D721Med (cell line): Measurements from ENCODE around the gene MYO18B.

Experiments used
- DNase-seq: peaks from one replicate; pipeline ENCODE4 v3.0.0; 2011; ENCODE audit warnings: low spot score; ENCODE audit not compliant: insufficient read length
- FAIRE-seq: peaks from 2 replicates; lab custom pipeline; 2011; peaks lifted over from hg19 to GRCh38; lab: Jason Lieb, UNC
- CTCF ChIP-seq: IDR thresholded peaks from 2 replicates; pipeline ENCODE4 v1.5.1; 2012; ENCODE audit warnings: mild to moderate bottlenecking, control low read depth; ENCODE audit not compliant: insufficient read depth; ENCODE audit errors: missing control alignments

The MYO18B gene

DNA sequence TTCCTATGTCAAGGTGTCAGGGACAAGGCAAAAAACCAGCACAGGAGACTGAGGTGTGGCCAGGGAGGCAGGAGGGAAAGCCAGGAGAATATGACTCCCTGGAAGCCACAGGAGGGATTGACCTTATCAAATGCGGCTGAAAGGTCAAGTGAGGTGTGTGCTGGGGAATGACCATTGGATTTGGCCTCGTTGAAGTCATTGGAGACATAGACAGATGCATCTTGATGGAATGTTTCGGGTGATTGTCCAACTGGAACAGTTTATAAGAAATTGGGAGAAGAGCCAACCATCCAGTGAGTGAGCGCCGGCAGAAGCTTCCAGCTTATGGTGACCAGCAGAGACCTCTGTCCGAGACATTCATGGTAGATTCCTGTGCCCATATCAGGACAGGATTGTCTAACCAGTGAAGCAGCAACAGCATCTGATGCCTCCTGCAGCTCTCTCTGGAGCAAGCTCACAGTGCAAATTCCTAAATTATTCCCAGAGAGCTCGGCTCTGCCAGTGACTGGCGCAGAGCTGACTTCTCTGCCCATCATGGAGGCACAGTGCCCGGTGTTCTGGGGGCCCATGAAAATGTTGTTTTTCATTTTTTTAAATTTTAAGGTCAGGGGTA lies 95.4 kb downstream of the MYO18B start:
- FAIRE-seq (no peak), DNase-seq (no peak)
- TF ChIP-seq CTCF = no peak

GRCh38 chr22:25838960-25839741 lies 97.2 kb downstream of the MYO18B start:
- no peak for DNase-seq
- TF ChIP-seq CTCF = no peak
- FAIRE-seq = no peak

- no peak for FAIRE-seq
- TF ChIP-seq CTCF = no peak
- DNase-seq = no peak
Observed at GRCh38 chr22:25839755-25840154, 97.8 kb downstream of the MYO18B start.

DNA sequence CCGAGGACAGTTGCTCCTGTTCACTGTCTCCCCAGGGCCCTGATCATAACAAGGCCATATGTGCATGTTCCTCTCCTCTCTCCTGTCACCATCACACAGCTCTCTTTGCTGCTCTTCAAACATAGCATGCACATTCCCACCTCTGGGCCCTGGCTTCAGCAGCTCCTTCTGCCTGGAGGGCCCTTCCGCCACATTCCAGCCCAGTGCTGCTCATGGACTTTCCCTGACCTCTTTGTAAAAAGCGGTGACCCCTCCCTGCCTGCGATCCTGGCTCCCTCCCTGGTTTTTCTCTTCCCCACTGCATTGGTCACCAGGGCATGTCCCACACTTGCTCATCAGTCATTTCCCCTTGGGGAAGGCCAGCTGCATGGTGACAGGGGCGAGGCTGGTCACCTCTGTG lies 98.2 kb downstream of the MYO18B start:
- FAIRE-seq = no peak
- no peak for TF ChIP-seq CTCF
- no peak for DNase-seq

DNA sequence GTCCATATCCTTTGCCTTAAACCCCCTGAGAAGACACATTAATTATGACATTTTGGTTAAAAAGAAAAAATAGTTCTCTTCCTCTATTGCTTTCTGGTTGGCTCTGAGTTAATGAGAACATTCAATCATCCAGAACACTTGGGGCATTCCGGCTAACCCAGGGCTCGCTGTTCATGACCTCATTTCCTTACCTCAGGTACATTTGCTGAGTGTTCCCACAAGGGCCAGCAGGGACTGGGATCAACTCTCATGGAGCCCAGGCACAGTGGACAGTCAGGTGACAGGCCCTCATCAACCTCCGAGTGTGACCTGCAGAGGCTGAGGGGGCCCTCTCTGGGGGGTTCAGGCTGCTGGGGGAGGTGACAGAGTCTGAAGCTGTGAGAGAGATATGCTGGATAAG lies 98.9 kb downstream of the MYO18B start:
- DNase-seq (no peak), FAIRE-seq (no peak)
- TF ChIP-seq CTCF = no peak

DNA sequence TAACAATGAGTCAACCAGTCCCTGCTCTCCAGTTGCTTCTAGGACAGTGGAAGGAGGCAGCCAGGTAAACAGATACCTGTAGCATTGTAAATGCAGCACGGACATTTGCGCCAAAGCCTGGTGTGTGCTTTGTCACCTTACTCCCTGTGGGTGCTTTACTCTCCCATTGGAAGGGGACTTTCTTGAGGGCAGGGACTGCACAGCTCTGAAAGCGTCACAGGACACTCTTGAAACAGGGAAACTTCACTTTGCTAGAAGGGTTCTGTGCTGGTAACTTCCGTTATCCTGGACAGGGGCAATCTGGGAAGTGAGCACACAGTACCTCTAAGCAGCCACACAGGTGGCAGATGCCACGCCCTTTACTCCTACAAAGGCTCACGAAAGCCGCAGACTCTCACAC lies 99.8 kb downstream of the MYO18B start:
- DNase-seq = no peak
- TF ChIP-seq CTCF = no peak
- no peak for FAIRE-seq

- TF ChIP-seq CTCF = no peak
- no peak for DNase-seq
- no peak for FAIRE-seq
Observed at GRCh38 chr22:25843660-25844405, 101.8 kb downstream of the MYO18B start.
